HEK293 (cell line): Measurements from ENCODE around the gene VSIG8.

Experiments used
- CTCF ChIA-PET: fragments of 350-600 bp; formaldehyde crosslinking; extraction: SDS; loops from one replicate; lab custom pipeline; 2021; ENCODE audit warnings: antibody characterized with exemption; lab: Yijun Ruan, JAX
- POLR2A ChIA-PET: fragments of 300-600 bp; formaldehyde crosslinking; extraction: SDS; loops from one replicate; lab custom pipeline; 2020; ENCODE audit warnings: antibody characterized with exemption, inconsistent platforms; lab: Yijun Ruan, JAX
- H3K27ac ChIP-seq: fragments of 200-500 bp; sonication (Bioruptor generic); 2 replicates; pipeline ENCODE4 v1.5.1; 2014; ENCODE audit warnings: low read depth, low read length, control low read depth, inconsistent platforms; ENCODE audit errors: extremely low read depth
- H3K36me3 ChIP-seq, 2 experiments: fragments of 200-500 bp in 1 of 2; sonication (Bioruptor generic) in 1 of 2; 1 replicate in 1 of 2; 2 replicates in 1 of 2; pipeline ENCODE4 v1.5.1; 2014 to 2017; ENCODE audit warnings: inconsistent platforms in 2 of 2, low read length in 2 of 2; ENCODE audit not compliant: control insufficient read depth in 2 of 2, insufficient read depth in 1 of 2
- H3K4me1 ChIP-seq: fragments of 200-500 bp; sonication (Bioruptor generic); 2 replicates; pipeline ENCODE4 v1.5.1; 2014; ENCODE audit warnings: mild to moderate bottlenecking, low read length, inconsistent platforms; ENCODE audit not compliant: control insufficient read depth, insufficient read depth
- H3K4me3 ChIP-seq: 2 replicates; pipeline ENCODE4 v1.5.1; 2011; ENCODE audit warnings: low read depth, mild to moderate bottlenecking, control low read depth, low read length, moderate library complexity
- H3K9me3 ChIP-seq: fragments of 200-500 bp; sonication (Bioruptor generic); 2 replicates; pipeline ENCODE4 v1.5.1; 2014; ENCODE audit warnings: low read depth, low read length, inconsistent platforms; ENCODE audit not compliant: control insufficient read depth, insufficient read depth
- HOXA7 ChIP-seq: sonication (generic); formaldehyde crosslinking; IDR thresholded peaks from 2 replicates; pipeline ENCODE4 v1.8.1; 2022; ENCODE audit warnings: missing genetic modification reagents, borderline replicate concordance
- KLF9 ChIP-seq: fragments of 450-650 bp; formaldehyde crosslinking; IDR thresholded peaks from 2 replicates; pipeline ENCODE4 v1.5.1; 2016; ENCODE audit warnings: missing biosample characterization, missing genetic modification characterization, low read depth
- MZF1 ChIP-seq: fragments of 450-650 bp; formaldehyde crosslinking; IDR thresholded peaks from 2 replicates; pipeline ENCODE4 v1.5.1; 2017; ENCODE audit warnings: missing biosample characterization, missing genetic modification characterization, borderline replicate concordance
- SP2 ChIP-seq: fragments of 450-650 bp; formaldehyde crosslinking; IDR thresholded peaks from 2 replicates; pipeline ENCODE4 v1.5.1; 2016; ENCODE audit warnings: missing biosample characterization, missing genetic modification characterization
- TRIM28 ChIP-seq: IDR thresholded peaks from 2 replicates; pipeline ENCODE4 v1.6.1; 2011; ENCODE audit warnings: low read length, control low read depth, borderline replicate concordance
- ZBTB26 ChIP-seq: fragments of 450-650 bp; formaldehyde crosslinking; optimal IDR thresholded peaks from 2 replicates; pipeline ENCODE3; 2016; ENCODE audit warnings: missing biosample characterization, mild to moderate bottlenecking, missing genetic modification characterization
- ZNF175 ChIP-seq: fragments of 450-650 bp; formaldehyde crosslinking; IDR thresholded peaks from 2 replicates; pipeline ENCODE4 v1.5.1; 2016; ENCODE audit warnings: missing biosample characterization, missing genetic modification characterization
- ZNF184 ChIP-seq: fragments of 450-650 bp; IDR thresholded peaks from 2 replicates; pipeline ENCODE4 v1.5.1; 2018; ENCODE audit warnings: missing biosample characterization, mild to moderate bottlenecking, missing genetic modification characterization
- ZNF239 ChIP-seq: fragments of 450-650 bp; formaldehyde crosslinking; IDR thresholded peaks from 2 replicates; pipeline ENCODE4 v1.5.1; 2016; ENCODE audit warnings: missing biosample characterization, missing genetic modification characterization
- ZNF24 ChIP-seq: fragments of 450-650 bp; formaldehyde crosslinking; IDR thresholded peaks from 2 replicates; pipeline ENCODE4 v1.5.1; 2016; ENCODE audit warnings: missing biosample characterization, missing genetic modification characterization
- ZNF324 ChIP-seq: fragments of 450-650 bp; formaldehyde crosslinking; IDR thresholded peaks from 2 replicates; pipeline ENCODE4 v1.5.1; 2016; ENCODE audit warnings: missing biosample characterization, missing genetic modification characterization
- ZNF501 ChIP-seq: fragments of 450-650 bp; formaldehyde crosslinking; IDR thresholded peaks from 2 replicates; pipeline ENCODE4 v1.5.1; 2016; ENCODE audit warnings: missing biosample characterization, missing genetic modification characterization
- ZNF530 ChIP-seq: fragments of 450-650 bp; formaldehyde crosslinking; IDR thresholded peaks from 2 replicates; pipeline ENCODE4 v1.5.1; 2016; ENCODE audit warnings: low read depth, missing biosample characterization, missing genetic modification characterization
- ZNF670 ChIP-seq: fragments of 450-650 bp; formaldehyde crosslinking; IDR thresholded peaks from 2 replicates; pipeline ENCODE4 v1.5.1; 2016; ENCODE audit warnings: missing biosample characterization, missing genetic modification characterization, low read depth
- ZNF747 ChIP-seq: fragments of 450-650 bp; formaldehyde crosslinking; IDR thresholded peaks from 2 replicates; pipeline ENCODE4 v1.5.1; 2016; ENCODE audit warnings: missing biosample characterization, missing genetic modification characterization
- ZSCAN16 ChIP-seq: fragments of 450-650 bp; formaldehyde crosslinking; IDR thresholded peaks from 2 replicates; pipeline ENCODE4 v1.5.1; 2016; ENCODE audit warnings: missing biosample characterization, missing genetic modification characterization
- TF ChIP-seq, protein P1 (sequence below): fragments of 450-650 bp; formaldehyde crosslinking; conservative IDR thresholded peaks from 2 replicates; pipeline ENCODE4 v1.5.1; 2016; ENCODE audit warnings: low read depth, missing biosample characterization, missing genetic modification characterization
- TF ChIP-seq, protein P2 (sequence below): fragments of 450-650 bp; IDR thresholded peaks from 2 replicates; pipeline ENCODE4 v1.5.1; 2018; ENCODE audit warnings: missing biosample characterization, mild to moderate bottlenecking, missing genetic modification characterization
- TF ChIP-seq, protein P3 (sequence below): fragments of 450-650 bp; formaldehyde crosslinking; IDR thresholded peaks from 2 replicates; pipeline ENCODE4 v1.5.1; 2016; ENCODE audit warnings: missing biosample characterization, missing genetic modification characterization
- TF ChIP-seq, protein P4 (sequence below): fragments of 450-650 bp; formaldehyde crosslinking; IDR thresholded peaks from 2 replicates; pipeline ENCODE4 v1.5.1; 2016; ENCODE audit warnings: missing biosample characterization, missing genetic modification characterization
- TF ChIP-seq, protein P5 (sequence below): fragments of 450-650 bp; IDR thresholded peaks from 2 replicates; pipeline ENCODE4 v1.5.1; 2018; ENCODE audit warnings: missing biosample characterization, missing genetic modification characterization

VSIG8 gene

DNA sequence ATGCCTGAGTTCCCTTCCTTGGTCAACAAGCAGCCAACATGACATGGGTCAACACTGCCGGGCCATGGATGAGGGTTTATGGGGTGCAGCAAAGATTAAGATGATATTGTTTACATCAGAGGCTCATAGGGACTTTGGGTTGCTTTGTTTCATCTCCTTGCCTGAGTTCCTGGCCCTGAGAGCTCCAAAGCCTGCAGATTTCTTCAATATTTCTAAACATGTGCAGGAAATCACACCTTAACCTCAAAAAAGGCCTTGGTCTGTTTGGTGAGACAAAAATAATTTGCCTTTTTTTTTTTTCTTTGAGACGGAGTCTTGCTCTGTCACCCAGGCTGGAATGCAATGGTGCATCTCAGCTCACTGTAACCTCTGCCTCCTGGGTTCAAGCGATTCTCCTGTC, 34.9 kb downstream of the VSIG8 start (continued):
- TF ChIP-seq ZNF670 (tag by site-specific recombination) (no peak), KLF9 (tag by site-specific recombination) (no peak), ZNF24 (tag by site-specific recombination) (no peak), ZNF530 (tag by site-specific recombination) (no peak), ZNF184 (tag by site-specific recombination) (no peak), ZNF501 (no peak), ZNF747 (tag by site-specific recombination) (no peak)
- TF ChIP-seq, all 188 proteins: peak for 0

GRCh38 chr1:159827102-159827490, 35.4 kb downstream of the VSIG8 start:
- POLR2A ChIA-PET = no interaction called here
- CTCF ChIA-PET = interaction anchor here (1.0 kb wide), 1 partner anchor 28 kb away, joined by 4 read pairs; no protein-coding TSS in a partner anchor
- Histone ChIP-seq H3K36me3 (no peaks in the 10 kb centered on the region), H3K9me3 (no peaks in the 10 kb centered on the region), H3K4me1 (no peaks in the 10 kb centered on the region), H3K27ac (no peak overlapping the region), H3K4me3 (no peak overlapping the region)
- TF ChIP-seq ZNF324 (tag by site-specific recombination) = no peak
- TF ChIP-seq ZNF175 (tag by site-specific recombination) = no peak
- no peak for TF ChIP-seq ZBTB26
- no peak for TF ChIP-seq TRIM28
- TF ChIP-seq, protein P1, sequence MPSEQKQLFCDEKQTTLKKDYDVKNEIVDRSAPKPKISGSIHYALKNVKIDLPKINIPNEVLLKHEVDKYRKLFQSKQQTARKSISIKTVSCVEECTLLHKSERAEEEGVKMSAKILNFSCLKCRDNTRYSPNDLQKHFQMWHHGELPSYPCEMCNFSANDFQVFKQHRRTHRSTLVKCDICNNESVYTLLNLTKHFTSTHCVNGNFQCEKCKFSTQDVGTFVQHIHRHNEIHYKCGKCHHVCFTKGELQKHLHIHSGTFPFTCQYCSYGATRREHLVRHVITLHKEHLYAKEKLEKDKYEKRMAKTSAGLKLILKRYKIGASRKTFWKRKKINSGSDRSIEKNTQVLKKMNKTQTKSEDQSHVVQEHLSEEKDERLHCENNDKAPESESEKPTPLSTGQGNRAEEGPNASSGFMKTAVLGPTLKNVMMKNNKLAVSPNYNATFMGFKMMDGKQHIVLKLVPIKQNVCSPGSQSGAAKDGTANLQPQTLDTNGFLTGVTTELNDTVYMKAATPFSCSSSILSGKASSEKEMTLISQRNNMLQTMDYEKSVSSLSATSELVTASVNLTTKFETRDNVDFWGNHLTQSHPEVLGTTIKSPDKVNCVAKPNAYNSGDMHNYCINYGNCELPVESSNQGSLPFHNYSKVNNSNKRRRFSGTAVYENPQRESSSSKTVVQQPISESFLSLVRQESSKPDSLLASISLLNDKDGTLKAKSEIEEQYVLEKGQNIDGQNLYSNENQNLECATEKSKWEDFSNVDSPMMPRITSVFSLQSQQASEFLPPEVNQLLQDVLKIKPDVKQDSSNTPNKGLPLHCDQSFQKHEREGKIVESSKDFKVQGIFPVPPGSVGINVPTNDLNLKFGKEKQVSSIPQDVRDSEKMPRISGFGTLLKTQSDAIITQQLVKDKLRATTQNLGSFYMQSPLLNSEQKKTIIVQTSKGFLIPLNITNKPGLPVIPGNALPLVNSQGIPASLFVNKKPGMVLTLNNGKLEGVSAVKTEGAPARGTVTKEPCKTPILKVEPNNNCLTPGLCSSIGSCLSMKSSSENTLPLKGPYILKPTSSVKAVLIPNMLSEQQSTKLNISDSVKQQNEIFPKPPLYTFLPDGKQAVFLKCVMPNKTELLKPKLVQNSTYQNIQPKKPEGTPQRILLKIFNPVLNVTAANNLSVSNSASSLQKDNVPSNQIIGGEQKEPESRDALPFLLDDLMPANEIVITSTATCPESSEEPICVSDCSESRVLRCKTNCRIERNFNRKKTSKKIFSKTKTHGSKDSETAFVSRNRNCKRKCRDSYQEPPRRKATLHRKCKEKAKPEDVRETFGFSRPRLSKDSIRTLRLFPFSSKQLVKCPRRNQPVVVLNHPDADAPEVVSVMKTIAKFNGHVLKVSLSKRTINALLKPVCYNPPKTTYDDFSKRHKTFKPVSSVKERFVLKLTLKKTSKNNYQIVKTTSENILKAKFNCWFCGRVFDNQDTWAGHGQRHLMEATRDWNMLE (tag by site-specific recombination) = no peak

GRCh38 chr1:159826441-159827101, 35.9 kb downstream of the VSIG8 start, which contains the start of gene SLAMF8:
Gene SLAMF8 (plus strand): TSS chr1:159826873. CDS start chr1:159826899, 26 bp downstream.
- Histone ChIP-seq H3K4me3 (no peak within 1 kb of the TSS), H3K4me1 (no peaks in the 10 kb centered on the region), H3K9me3 (no peaks in the 10 kb centered on the region), H3K27ac (no peak within 1 kb of the TSS), H3K36me3 (no peaks in the 10 kb centered on the region)
- ChIA-PET CTCF (interaction anchor here (1.0 kb wide), 1 partner anchor 27 kb away, joined by 4 read pairs; no protein-coding TSS in a partner anchor), POLR2A (no interaction called here)
- TF ChIP-seq, protein P2, sequence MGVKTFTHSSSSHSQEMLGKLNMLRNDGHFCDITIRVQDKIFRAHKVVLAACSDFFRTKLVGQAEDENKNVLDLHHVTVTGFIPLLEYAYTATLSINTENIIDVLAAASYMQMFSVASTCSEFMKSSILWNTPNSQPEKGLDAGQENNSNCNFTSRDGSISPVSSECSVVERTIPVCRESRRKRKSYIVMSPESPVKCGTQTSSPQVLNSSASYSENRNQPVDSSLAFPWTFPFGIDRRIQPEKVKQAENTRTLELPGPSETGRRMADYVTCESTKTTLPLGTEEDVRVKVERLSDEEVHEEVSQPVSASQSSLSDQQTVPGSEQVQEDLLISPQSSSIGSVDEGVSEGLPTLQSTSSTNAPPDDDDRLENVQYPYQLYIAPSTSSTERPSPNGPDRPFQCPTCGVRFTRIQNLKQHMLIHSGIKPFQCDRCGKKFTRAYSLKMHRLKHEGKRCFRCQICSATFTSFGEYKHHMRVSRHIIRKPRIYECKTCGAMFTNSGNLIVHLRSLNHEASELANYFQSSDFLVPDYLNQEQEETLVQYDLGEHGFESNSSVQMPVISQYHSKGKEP (tag by site-specific recombination) = no peak
- TF ChIP-seq, protein P3, sequence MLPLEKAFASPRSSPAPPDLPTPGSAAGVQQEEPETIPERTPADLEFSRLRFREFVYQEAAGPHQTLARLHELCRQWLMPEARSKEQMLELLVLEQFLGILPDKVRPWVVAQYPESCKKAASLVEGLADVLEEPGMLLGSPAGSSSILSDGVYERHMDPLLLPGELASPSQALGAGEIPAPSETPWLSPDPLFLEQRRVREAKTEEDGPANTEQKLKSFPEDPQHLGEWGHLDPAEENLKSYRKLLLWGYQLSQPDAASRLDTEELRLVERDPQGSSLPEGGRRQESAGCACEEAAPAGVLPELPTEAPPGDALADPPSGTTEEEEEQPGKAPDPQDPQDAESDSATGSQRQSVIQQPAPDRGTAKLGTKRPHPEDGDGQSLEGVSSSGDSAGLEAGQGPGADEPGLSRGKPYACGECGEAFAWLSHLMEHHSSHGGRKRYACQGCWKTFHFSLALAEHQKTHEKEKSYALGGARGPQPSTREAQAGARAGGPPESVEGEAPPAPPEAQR (tag by site-specific recombination) = no peak
- TF ChIP-seq, protein P4, sequence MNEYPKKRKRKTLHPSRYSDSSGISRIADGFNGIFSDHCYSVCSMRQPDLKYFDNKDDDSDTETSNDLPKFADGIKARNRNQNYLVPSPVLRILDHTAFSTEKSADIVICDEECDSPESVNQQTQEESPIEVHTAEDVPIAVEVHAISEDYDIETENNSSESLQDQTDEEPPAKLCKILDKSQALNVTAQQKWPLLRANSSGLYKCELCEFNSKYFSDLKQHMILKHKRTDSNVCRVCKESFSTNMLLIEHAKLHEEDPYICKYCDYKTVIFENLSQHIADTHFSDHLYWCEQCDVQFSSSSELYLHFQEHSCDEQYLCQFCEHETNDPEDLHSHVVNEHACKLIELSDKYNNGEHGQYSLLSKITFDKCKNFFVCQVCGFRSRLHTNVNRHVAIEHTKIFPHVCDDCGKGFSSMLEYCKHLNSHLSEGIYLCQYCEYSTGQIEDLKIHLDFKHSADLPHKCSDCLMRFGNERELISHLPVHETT (tag by site-specific recombination) = no peak
- TF ChIP-seq SP2 = no peak
- no peak for TF ChIP-seq HOXA7 (CRISPR knock-in tag)
- TF ChIP-seq ZNF239 (tag by site-specific recombination) = no peak
- no peak for TF ChIP-seq MZF1 (tag by site-specific recombination)
- TF ChIP-seq, protein P5, sequence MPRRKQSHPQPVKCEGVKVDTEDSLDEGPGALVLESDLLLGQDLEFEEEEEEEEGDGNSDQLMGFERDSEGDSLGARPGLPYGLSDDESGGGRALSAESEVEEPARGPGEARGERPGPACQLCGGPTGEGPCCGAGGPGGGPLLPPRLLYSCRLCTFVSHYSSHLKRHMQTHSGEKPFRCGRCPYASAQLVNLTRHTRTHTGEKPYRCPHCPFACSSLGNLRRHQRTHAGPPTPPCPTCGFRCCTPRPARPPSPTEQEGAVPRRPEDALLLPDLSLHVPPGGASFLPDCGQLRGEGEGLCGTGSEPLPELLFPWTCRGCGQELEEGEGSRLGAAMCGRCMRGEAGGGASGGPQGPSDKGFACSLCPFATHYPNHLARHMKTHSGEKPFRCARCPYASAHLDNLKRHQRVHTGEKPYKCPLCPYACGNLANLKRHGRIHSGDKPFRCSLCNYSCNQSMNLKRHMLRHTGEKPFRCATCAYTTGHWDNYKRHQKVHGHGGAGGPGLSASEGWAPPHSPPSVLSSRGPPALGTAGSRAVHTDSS (tag by site-specific recombination) = no peak
- TF ChIP-seq ZSCAN16 (tag by site-specific recombination) = no peak
